Neural progenitor cell (in vitro differentiated cells): ENCODE data around the gene SERPINI2. TPM values are rescaled to one million over a fixed set of nuclear protein-coding genes. Genes with fewer than 3 reads are reported as not detected.

ENCODE experiments used
- DNase-seq: peaks from one replicate; pipeline ENCODE4 v3.0.0-alpha.2; 2016; ENCODE audit warnings: low spot score
- H2AFZ ChIP-seq: fragments of 200-600 bp; sonication (generic); replicated peaks from 2 replicates; pipeline ENCODE4 v1.6.1; 2016; ENCODE audit warnings: antibody characterized with exemption
- H3F3A ChIP-seq: fragments of 200-600 bp; sonication (generic); 2 replicates; pipeline ENCODE4 v1.6.1; 2016; ENCODE audit warnings: antibody characterized with exemption, low read depth
- H3K27ac ChIP-seq: fragments of 200-600 bp; sonication (generic); 2 replicates; pipeline ENCODE4 v1.5.1; 2016; ENCODE audit warnings: mild to moderate bottlenecking
- H3K27me3 ChIP-seq: fragments of 200-600 bp; sonication (generic); 2 replicates; pipeline ENCODE4 v1.6.1; 2016; ENCODE audit warnings: mild to moderate bottlenecking, moderate library complexity
- H3K36me3 ChIP-seq: fragments of 200-600 bp; sonication (generic); 2 replicates; pipeline ENCODE4 v1.5.1; 2016
- H3K4me1 ChIP-seq: fragments of 200-600 bp; sonication (generic); 2 replicates; pipeline ENCODE4 v1.6.1; 2016; ENCODE audit warnings: mixed run types
- H3K4me2 ChIP-seq: fragments of 200-600 bp; sonication (generic); 2 replicates; pipeline ENCODE4 v1.6.1; 2016
- H3K4me3 ChIP-seq: fragments of 200-600 bp; sonication (generic); 2 replicates; pipeline ENCODE4 v1.5.1; 2016
- H3K79me2 ChIP-seq: fragments of 200-600 bp; sonication (generic); 2 replicates; pipeline ENCODE4 v1.6.1; 2016; ENCODE audit warnings: low read depth
- H3K9ac ChIP-seq: fragments of 200-600 bp; sonication (generic); 2 replicates; pipeline ENCODE4 v1.6.1; 2016
- H3K9me3 ChIP-seq: fragments of 200-600 bp; sonication (generic); 2 replicates; pipeline ENCODE4 v1.5.1; 2016; ENCODE audit warnings: low read depth
- H4K20me1 ChIP-seq: fragments of 200-600 bp; sonication (generic); 2 replicates; pipeline ENCODE4 v1.6.1; 2016; ENCODE audit warnings: low read depth
- H3K27ac Mint-ChIP-seq: 3 replicates; pipeline ENCODE4 v1.8.0; 2021; ENCODE audit warnings: mixed read lengths
- H3K27me3 Mint-ChIP-seq: 2 replicates; pipeline ENCODE4 v1.8.0; 2022; ENCODE audit warnings: low read depth, mild to moderate bottlenecking, inconsistent platforms, moderate library complexity, mixed read lengths; ENCODE audit not compliant: insufficient read depth
- H3K36me3 Mint-ChIP-seq: 3 replicates; pipeline ENCODE4 v1.8.0; 2021; ENCODE audit warnings: mixed read lengths
- H3K4me1 Mint-ChIP-seq: 3 replicates; pipeline ENCODE4 v1.8.0; 2021; ENCODE audit warnings: mixed read lengths
- H3K4me3 Mint-ChIP-seq: 3 replicates; pipeline ENCODE4 v1.8.0; 2021; ENCODE audit warnings: mild to moderate bottlenecking, moderate library complexity, mixed read lengths
- H3K9me3 Mint-ChIP-seq: 3 replicates; pipeline ENCODE4 v1.8.0; 2020; ENCODE audit warnings: mixed read lengths
- EZH2 ChIP-seq: fragments of 200-600 bp; sonication (generic); IDR thresholded peaks from 2 replicates; pipeline ENCODE4 v1.6.1; 2017; ENCODE audit warnings: antibody characterized with exemption, mild to moderate bottlenecking, moderate library complexity
- EZH2phosphoT487 ChIP-seq: fragments of 200-600 bp; sonication (generic); IDR thresholded peaks from 2 replicates; pipeline ENCODE4 v1.6.1; 2017; ENCODE audit warnings: antibody characterized with exemption
- total RNA-seq: library from RNA; depleted of rRNA; stranded (reverse); fragments of >200 nt; gene quantifications from 2 replicates; pipeline ENCODE4 v1.2.3, GENCODE V29; 2015; ENCODE audit warnings: low replicate concordance
- TF ChIP-seq, protein P1 (sequence below): fragments of 200-600 bp; sonication (generic); IDR thresholded peaks from 2 replicates; pipeline ENCODE4 v1.5.1; 2017; ENCODE audit warnings: antibody characterized with exemption, mild to moderate bottlenecking

SERPINI2 gene, protein sequence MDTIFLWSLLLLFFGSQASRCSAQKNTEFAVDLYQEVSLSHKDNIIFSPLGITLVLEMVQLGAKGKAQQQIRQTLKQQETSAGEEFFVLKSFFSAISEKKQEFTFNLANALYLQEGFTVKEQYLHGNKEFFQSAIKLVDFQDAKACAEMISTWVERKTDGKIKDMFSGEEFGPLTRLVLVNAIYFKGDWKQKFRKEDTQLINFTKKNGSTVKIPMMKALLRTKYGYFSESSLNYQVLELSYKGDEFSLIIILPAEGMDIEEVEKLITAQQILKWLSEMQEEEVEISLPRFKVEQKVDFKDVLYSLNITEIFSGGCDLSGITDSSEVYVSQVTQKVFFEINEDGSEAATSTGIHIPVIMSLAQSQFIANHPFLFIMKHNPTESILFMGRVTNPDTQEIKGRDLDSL
- not detected in 2 replicates for total RNA-seq

- no peaks in the 10 kb centered on the region for H3K9me3 ChIP-seq
- no peaks in the 10 kb centered on the region for H3K36me3 Mint-ChIP-seq
Measured at GRCh38 chr3:167473863-167474262, at the start of gene SERPINI2. SERPINI2 (minus strand) TSS chr3:167474042; CDS start chr3:167471834, 2,208 bp downstream.

DNA sequence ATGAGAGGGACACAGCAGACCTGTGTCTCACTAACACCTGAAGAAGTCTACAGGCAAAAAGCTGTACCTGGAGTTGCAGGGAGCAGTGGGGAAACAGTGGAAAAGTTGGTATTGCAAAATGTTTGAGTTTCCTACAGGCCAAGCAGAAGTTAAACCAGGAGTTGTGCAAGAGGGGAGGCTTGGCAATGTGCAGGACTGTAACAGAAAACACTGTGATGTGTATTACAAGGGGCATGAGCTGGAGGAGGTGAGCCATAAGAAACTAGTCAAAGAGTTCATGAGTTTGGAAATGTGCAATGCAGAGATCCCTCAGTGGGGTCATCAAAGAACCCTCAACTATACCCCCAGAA lies 47.1 kb upstream of the SERPINI2 start:
- peaks cover 4% of the 10 kb centered on the region for H3K36me3 Mint-ChIP-seq

More at GRCh38 chr3:167473863-167474262, at the start of gene SERPINI2:
- no peaks in the 10 kb centered on the region for H3K4me1 Mint-ChIP-seq
- no peak within 1 kb of the TSS for H3K9ac ChIP-seq
- no peak for DNase-seq
- no peak within 1 kb of the TSS for H2AFZ ChIP-seq
- H3K36me3 ChIP-seq, result no peaks in the 10 kb centered on the region
- no peaks in the 10 kb centered on the region for H3F3A ChIP-seq
- H3K27me3 ChIP-seq, result no peaks in the 10 kb centered on the region
- no peaks in the 10 kb centered on the region for H4K20me1 ChIP-seq
- H3K27ac ChIP-seq, result no peak within 1 kb of the TSS
- H3K9me3 Mint-ChIP-seq, result no peaks in the 10 kb centered on the region
- H3K27ac Mint-ChIP-seq, result no peak within 1 kb of the TSS
- no peaks in the 10 kb centered on the region for H3K27me3 Mint-ChIP-seq
- TF ChIP-seq EZH2phosphoT487 (no peak), EZH2 (no peak)
- TF ChIP-seq, protein P1, sequence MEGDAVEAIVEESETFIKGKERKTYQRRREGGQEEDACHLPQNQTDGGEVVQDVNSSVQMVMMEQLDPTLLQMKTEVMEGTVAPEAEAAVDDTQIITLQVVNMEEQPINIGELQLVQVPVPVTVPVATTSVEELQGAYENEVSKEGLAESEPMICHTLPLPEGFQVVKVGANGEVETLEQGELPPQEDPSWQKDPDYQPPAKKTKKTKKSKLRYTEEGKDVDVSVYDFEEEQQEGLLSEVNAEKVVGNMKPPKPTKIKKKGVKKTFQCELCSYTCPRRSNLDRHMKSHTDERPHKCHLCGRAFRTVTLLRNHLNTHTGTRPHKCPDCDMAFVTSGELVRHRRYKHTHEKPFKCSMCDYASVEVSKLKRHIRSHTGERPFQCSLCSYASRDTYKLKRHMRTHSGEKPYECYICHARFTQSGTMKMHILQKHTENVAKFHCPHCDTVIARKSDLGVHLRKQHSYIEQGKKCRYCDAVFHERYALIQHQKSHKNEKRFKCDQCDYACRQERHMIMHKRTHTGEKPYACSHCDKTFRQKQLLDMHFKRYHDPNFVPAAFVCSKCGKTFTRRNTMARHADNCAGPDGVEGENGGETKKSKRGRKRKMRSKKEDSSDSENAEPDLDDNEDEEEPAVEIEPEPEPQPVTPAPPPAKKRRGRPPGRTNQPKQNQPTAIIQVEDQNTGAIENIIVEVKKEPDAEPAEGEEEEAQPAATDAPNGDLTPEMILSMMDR, result no peak
- H3K4me1 ChIP-seq, result no peaks in the 10 kb centered on the region
- no peaks in the 10 kb centered on the region for H3K79me2 ChIP-seq
- no peak within 1 kb of the TSS for H3K4me3 ChIP-seq
- H3K4me3 Mint-ChIP-seq, result no peak within 1 kb of the TSS
- no peak within 1 kb of the TSS for H3K4me2 ChIP-seq

DNA sequence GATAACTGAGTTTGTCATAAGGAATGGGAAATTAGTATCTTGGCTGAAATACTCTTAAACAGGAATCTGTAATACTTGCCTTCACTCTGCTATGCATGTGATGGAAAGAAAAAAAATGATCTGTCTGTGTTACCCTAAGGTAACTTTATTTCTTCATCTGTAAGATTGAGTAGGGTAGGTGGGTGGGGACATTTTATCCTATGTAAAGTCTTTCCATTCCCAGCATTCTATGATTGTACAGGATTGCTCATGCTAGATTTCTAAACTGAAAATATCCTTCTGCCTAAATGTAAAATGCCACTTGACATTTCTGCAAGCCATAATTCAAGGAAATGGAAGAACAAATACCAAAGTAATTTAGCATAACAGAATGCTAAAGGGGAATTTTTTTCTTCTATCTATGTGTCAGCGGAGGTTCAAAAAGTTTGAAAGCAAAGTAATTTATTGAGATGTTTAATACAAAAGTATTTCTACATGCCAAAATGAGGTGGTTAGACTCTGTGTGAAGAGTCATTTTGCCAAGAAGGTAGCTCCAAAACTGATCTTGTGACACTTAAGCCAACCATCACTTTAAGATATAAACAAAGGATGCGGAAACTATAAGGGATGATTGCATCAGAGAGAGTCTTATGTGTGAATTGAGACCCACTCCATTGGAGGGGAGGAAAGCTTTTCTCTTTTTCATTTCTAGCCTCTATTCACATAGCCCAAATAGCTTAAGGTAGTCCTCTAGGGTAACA lies 46.6 kb upstream of the SERPINI2 start:
- Histone ChIP-seq H3K36me3 (no peaks in the 10 kb centered on the region), H3F3A (no peaks in the 10 kb centered on the region), H2AFZ (no peak overlapping the region), H4K20me1 (no peaks in the 10 kb centered on the region), H3K4me2 (no peak overlapping the region), H3K79me2 (no peaks in the 10 kb centered on the region), H3K27ac (no peak overlapping the region), H3K4me3 (no peak overlapping the region), H3K4me1 (no peaks in the 10 kb centered on the region), H3K9ac (no peak overlapping the region), H3K27me3 (no peaks in the 10 kb centered on the region), H3K9me3 (no peaks in the 10 kb centered on the region)
- Mint-ChIP-seq H3K9me3 (peaks cover 8% of the 10 kb centered on the region), H3K27ac (no peak overlapping the region), H3K4me1 (no peaks in the 10 kb centered on the region), H3K36me3 (peaks cover 4% of the 10 kb centered on the region), H3K4me3 (no peak overlapping the region), H3K27me3 (no peaks in the 10 kb centered on the region)
- TF ChIP-seq EZH2 (no peak), EZH2phosphoT487 (no peak)
- TF ChIP-seq, protein P1, result no peak
- DNase-seq, result no peak

More for the DNA sequence above, 47.1 kb upstream of the SERPINI2 start:
- Histone ChIP-seq H2AFZ (peak overlapping the region; percentile 17), H3K36me3 (no peaks in the 10 kb centered on the region), H3K4me2 (no peak overlapping the region), H3K27ac (no peak overlapping the region), H3K9me3 (no peaks in the 10 kb centered on the region), H3K9ac (no peak overlapping the region), H3F3A (no peaks in the 10 kb centered on the region), H3K4me1 (no peaks in the 10 kb centered on the region), H3K79me2 (no peaks in the 10 kb centered on the region), H3K27me3 (no peaks in the 10 kb centered on the region), H3K4me3 (no peak overlapping the region), H4K20me1 (no peaks in the 10 kb centered on the region)
- Mint-ChIP-seq H3K4me3 (no peak overlapping the region), H3K4me1 (no peaks in the 10 kb centered on the region), H3K9me3 (peaks cover 6% of the 10 kb centered on the region), H3K27ac (no peak overlapping the region), H3K27me3 (no peaks in the 10 kb centered on the region)
- TF ChIP-seq EZH2 (no peak), EZH2phosphoT487 (no peak)
- TF ChIP-seq, protein P1, result no peak
- DNase-seq, result no peak
